Measurements from ENCODE around the gene MYRF.

Gene MYRF

DNA sequence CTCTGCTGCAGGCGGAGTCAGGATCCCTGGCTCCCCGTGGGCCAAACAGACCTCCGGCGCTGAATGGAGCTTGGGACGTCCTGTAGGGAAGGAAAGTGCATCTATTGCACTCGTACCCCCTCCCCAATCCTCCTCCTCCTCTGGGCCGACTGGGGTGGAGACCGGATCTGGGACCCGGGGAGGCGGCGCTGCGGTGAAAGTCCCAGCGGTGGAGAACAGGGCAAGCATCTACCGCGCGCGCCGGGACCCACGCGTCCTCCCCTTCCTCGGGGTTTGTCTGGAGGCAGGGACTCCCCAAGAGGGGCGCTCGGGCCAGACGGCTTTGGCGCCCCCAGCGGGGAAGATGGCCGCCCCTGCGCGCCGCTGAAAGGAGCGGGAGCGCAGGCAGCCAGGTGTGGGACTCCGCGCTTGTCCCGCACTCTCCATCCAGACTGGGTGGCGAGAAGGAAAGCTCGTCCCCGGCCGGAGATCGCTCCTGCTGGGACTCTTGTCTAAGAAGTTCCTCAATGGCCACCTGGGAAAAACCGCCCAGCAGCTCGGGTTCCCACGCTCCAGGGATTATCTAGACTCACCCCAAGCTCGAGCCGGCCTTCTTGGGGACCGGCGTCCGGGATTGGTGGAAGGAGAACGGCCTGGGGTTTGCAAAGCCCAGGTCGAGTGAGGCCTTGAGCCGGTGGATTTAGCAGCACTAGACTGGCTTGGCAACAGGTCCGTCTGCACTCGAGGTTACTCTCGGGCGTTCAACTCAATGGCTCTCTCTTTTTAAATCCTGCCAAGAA is 76.4 kb downstream of the MYRF start (continued):
- TF ChIP-seq ZNF776 (tag by site-specific recombination; IDR thresholded peaks at IDR 0.05; ENCODE audit: borderline replicate concordance) (no peak), ZNF623 (tag by site-specific recombination; IDR thresholded peaks at IDR 0.05) (no peak), ZNF501 (tag by site-specific recombination; IDR thresholded peaks at IDR 0.05) (0 out of 2 replicates have a peak, but pooled peaks have one; percentile 29), SCRT1 (tag by site-specific recombination; IDR thresholded peaks at IDR 0.05; ENCODE audit: borderline replicate concordance) (peak; percentile 52; the same call in 1 of the 2 replicates), ZFP37 (tag by site-specific recombination; IDR thresholded peaks at IDR 0.05) (no peak), YY2 (tag by site-specific recombination; IDR thresholded peaks at IDR 0.05) (no peak), ZNF416 (tag by site-specific recombination; IDR thresholded peaks at IDR 0.05) (no peak), GFI1B (tag by site-specific recombination; IDR thresholded peaks at IDR 0.05) (no peak), ZFHX2 (tag by site-specific recombination; conservative IDR thresholded peaks at IDR 0.05) (no peak), ZNF335 (tag by site-specific recombination; conservative IDR thresholded peaks at IDR 0.05) (peak; percentile 26; the same call in 1 of the 2 replicates), ZNF510 (tag by site-specific recombination; IDR thresholded peaks at IDR 0.05; ENCODE audit: insufficient replicate concordance) (no peak), ZBTB20 (tag by site-specific recombination; IDR thresholded peaks at IDR 0.05) (0 out of 2 replicates have a peak, but pooled peaks have one; percentile 12), ZFP41 (tag by site-specific recombination; IDR thresholded peaks at IDR 0.05; ENCODE audit: borderline replicate concordance) (no peak), ZNF473 (tag by site-specific recombination; IDR thresholded peaks at IDR 0.05) (no peak), ZNF248 (tag by site-specific recombination; IDR thresholded peaks at IDR 0.05) (no peak), ZNF10 (tag by site-specific recombination; IDR thresholded peaks at IDR 0.05) (no peak), ZNF37A (tag by site-specific recombination; IDR thresholded peaks at IDR 0.05) (no peak)
- TF ChIP-seq, protein P1, sequence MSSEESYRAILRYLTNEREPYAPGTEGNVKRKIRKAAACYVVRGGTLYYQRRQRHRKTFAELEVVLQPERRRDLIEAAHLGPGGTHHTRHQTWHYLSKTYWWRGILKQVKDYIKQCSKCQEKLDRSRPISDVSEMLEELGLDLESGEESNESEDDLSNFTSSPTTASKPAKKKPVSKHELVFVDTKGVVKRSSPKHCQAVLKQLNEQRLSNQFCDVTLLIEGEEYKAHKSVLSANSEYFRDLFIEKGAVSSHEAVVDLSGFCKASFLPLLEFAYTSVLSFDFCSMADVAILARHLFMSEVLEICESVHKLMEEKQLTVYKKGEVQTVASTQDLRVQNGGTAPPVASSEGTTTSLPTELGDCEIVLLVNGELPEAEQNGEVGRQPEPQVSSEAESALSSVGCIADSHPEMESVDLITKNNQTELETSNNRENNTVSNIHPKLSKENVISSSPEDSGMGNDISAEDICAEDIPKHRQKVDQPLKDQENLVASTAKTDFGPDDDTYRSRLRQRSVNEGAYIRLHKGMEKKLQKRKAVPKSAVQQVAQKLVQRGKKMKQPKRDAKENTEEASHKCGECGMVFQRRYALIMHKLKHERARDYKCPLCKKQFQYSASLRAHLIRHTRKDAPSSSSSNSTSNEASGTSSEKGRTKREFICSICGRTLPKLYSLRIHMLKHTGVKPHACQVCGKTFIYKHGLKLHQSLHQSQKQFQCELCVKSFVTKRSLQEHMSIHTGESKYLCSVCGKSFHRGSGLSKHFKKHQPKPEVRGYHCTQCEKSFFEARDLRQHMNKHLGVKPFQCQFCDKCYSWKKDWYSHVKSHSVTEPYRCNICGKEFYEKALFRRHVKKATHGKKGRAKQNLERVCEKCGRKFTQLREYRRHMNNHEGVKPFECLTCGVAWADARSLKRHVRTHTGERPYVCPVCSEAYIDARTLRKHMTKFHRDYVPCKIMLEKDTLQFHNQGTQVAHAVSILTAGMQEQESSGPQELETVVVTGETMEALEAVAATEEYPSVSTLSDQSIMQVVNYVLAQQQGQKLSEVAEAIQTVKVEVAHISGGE (tag by site-specific recombination; conservative IDR thresholded peaks at IDR 0.05; ENCODE audit: low read depth) = no peak; the same call in 1 of the 2 replicates
- TF ChIP-seq, protein P2, sequence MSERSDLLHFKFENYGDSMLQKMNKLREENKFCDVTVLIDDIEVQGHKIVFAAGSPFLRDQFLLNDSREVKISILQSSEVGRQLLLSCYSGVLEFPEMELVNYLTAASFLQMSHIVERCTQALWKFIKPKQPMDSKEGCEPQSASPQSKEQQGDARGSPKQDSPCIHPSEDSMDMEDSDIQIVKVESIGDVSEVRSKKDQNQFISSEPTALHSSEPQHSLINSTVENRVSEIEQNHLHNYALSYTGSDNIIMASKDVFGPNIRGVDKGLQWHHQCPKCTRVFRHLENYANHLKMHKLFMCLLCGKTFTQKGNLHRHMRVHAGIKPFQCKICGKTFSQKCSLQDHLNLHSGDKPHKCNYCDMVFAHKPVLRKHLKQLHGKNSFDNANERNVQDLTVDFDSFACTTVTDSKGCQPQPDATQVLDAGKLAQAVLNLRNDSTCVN (tag by site-specific recombination; optimal IDR thresholded peaks at IDR 0.05) = peak; percentile 72
- TF ChIP-seq, protein P3, sequence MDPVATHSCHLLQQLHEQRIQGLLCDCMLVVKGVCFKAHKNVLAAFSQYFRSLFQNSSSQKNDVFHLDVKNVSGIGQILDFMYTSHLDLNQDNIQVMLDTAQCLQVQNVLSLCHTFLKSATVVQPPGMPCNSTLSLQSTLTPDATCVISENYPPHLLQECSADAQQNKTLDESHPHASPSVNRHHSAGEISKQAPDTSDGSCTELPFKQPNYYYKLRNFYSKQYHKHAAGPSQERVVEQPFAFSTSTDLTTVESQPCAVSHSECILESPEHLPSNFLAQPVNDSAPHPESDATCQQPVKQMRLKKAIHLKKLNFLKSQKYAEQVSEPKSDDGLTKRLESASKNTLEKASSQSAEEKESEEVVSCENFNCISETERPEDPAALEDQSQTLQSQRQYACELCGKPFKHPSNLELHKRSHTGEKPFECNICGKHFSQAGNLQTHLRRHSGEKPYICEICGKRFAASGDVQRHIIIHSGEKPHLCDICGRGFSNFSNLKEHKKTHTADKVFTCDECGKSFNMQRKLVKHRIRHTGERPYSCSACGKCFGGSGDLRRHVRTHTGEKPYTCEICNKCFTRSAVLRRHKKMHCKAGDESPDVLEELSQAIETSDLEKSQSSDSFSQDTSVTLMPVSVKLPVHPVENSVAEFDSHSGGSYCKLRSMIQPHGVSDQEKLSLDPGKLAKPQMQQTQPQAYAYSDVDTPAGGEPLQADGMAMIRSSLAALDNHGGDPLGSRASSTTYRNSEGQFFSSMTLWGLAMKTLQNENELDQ (tag by site-specific recombination; IDR thresholded peaks at IDR 0.05; ENCODE audit: low read depth) = no peak
- TF ChIP-seq, protein P4, sequence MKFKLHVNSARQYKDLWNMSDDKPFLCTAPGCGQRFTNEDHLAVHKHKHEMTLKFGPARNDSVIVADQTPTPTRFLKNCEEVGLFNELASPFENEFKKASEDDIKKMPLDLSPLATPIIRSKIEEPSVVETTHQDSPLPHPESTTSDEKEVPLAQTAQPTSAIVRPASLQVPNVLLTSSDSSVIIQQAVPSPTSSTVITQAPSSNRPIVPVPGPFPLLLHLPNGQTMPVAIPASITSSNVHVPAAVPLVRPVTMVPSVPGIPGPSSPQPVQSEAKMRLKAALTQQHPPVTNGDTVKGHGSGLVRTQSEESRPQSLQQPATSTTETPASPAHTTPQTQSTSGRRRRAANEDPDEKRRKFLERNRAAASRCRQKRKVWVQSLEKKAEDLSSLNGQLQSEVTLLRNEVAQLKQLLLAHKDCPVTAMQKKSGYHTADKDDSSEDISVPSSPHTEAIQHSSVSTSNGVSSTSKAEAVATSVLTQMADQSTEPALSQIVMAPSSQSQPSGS (tag by site-specific recombination; IDR thresholded peaks at IDR 0.05; ENCODE audit: low read depth) = no peak
- TF ChIP-seq, protein P5, sequence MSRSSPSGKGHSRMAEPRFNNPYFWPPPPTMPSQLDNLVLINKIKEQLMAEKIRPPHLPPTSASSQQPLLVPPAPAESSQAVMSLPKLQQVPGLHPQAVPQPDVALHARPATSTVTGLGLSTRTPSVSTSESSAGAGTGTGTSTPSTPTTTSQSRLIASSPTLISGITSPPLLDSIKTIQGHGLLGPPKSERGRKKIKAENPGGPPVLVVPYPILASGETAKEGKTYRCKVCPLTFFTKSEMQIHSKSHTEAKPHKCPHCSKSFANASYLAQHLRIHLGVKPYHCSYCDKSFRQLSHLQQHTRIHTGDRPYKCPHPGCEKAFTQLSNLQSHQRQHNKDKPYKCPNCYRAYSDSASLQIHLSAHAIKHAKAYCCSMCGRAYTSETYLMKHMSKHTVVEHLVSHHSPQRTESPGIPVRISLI (tag by site-specific recombination; IDR thresholded peaks at IDR 0.05) = no peak
- TF ChIP-seq, protein P6, sequence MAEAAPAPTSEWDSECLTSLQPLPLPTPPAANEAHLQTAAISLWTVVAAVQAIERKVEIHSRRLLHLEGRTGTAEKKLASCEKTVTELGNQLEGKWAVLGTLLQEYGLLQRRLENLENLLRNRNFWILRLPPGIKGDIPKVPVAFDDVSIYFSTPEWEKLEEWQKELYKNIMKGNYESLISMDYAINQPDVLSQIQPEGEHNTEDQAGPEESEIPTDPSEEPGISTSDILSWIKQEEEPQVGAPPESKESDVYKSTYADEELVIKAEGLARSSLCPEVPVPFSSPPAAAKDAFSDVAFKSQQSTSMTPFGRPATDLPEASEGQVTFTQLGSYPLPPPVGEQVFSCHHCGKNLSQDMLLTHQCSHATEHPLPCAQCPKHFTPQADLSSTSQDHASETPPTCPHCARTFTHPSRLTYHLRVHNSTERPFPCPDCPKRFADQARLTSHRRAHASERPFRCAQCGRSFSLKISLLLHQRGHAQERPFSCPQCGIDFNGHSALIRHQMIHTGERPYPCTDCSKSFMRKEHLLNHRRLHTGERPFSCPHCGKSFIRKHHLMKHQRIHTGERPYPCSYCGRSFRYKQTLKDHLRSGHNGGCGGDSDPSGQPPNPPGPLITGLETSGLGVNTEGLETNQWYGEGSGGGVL (tag by site-specific recombination; IDR thresholded peaks at IDR 0.05) = peak; percentile 23; the same call in 1 of the 2 replicates
- TF ChIP-seq, protein P7, sequence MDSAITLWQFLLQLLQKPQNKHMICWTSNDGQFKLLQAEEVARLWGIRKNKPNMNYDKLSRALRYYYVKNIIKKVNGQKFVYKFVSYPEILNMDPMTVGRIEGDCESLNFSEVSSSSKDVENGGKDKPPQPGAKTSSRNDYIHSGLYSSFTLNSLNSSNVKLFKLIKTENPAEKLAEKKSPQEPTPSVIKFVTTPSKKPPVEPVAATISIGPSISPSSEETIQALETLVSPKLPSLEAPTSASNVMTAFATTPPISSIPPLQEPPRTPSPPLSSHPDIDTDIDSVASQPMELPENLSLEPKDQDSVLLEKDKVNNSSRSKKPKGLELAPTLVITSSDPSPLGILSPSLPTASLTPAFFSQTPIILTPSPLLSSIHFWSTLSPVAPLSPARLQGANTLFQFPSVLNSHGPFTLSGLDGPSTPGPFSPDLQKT (IDR thresholded peaks at IDR 0.05; ENCODE audit: borderline replicate concordance, low read depth, low read length) = no peak
